ENCODE data around the gene SFMBT2. TPM values are rescaled to one million over a fixed set of nuclear protein-coding genes. Genes with fewer than 3 reads are reported as not detected.

SFMBT2 gene
- total and polyA plus RNA-seq, 2 experiments from 2014 or later: 4.3 to 5.9 TPM

- Histone ChIP-seq H3K36me3 (no peaks in the 10 kb centered on the region), H3K4me1 (ENCODE audit: low read depth) (no peaks in the 10 kb centered on the region), H3K27ac (no peak overlapping the region), H3K27me3 (no peaks in the 10 kb centered on the region), H3K4me3 (no peak overlapping the region), H3K9me3 (ENCODE audit: low read depth) (no peaks in the 10 kb centered on the region)
- DNase-seq (ENCODE audit: low read depth in 1 of 2, low spot score in 1 of 2): no peak
- TF ChIP-seq CTCF (IDR thresholded peaks at IDR 0.05; ENCODE audit: low read depth, low read length): no peak
These were observed 112.3 kb downstream of the SFMBT2 start for GRCh38 chr10:7298495-7298894.

GRCh38 chr10:7297094-7297493, 113.7 kb downstream of the SFMBT2 start:
- H3K27ac ChIP-seq: no peak overlapping the region
- no peaks in the 10 kb centered on the region for H3K4me1 ChIP-seq (ENCODE audit: low read depth)
- H3K9me3 ChIP-seq (ENCODE audit: low read depth): no peaks in the 10 kb centered on the region
- no peak for DNase-seq (ENCODE audit: low read depth in 1 of 2, low spot score in 1 of 2)
- no peaks in the 10 kb centered on the region for H3K36me3 ChIP-seq
- H3K4me3 ChIP-seq: no peak overlapping the region
- TF ChIP-seq CTCF (IDR thresholded peaks at IDR 0.05; ENCODE audit: low read depth, low read length): no peak
- no peaks in the 10 kb centered on the region for H3K27me3 ChIP-seq

- TF ChIP-seq CTCF (IDR thresholded peaks at IDR 0.05; ENCODE audit: low read depth, low read length): no peak
- no peak for DNase-seq (ENCODE audit: low read depth in 1 of 2, low spot score in 1 of 2)
- H3K4me1 ChIP-seq (ENCODE audit: low read depth): no peaks in the 10 kb centered on the region
- H3K27me3 ChIP-seq: no peaks in the 10 kb centered on the region
- no peaks in the 10 kb centered on the region for H3K9me3 ChIP-seq (ENCODE audit: low read depth)
- no peak overlapping the region for H3K27ac ChIP-seq
- H3K36me3 ChIP-seq: no peaks in the 10 kb centered on the region
- H3K4me3 ChIP-seq: no peak overlapping the region
These were observed 114.2 kb downstream of the SFMBT2 start for GRCh38 chr10:7296648-7297047.

- no peak for TF ChIP-seq CTCF (IDR thresholded peaks at IDR 0.05; ENCODE audit: low read depth, low read length)
- Histone ChIP-seq H3K4me1 (ENCODE audit: low read depth) (no peaks in the 10 kb centered on the region), H3K27ac (no peak overlapping the region), H3K36me3 (no peaks in the 10 kb centered on the region), H3K4me3 (no peak overlapping the region), H3K27me3 (no peaks in the 10 kb centered on the region), H3K9me3 (ENCODE audit: low read depth) (no peaks in the 10 kb centered on the region)
- no peak for DNase-seq (ENCODE audit: low read depth in 1 of 2, low spot score in 1 of 2)
These were observed 114.8 kb downstream of the SFMBT2 start for GRCh38 chr10:7296076-7296475.

- no peak for TF ChIP-seq CTCF (IDR thresholded peaks at IDR 0.05; ENCODE audit: low read depth, low read length)
These were observed 117.4 kb downstream of the SFMBT2 start for GRCh38 chr10:7293378-7293920.

More at GRCh38 chr10:7293378-7293920, 117.4 kb downstream of the SFMBT2 start:
- H3K4me1 ChIP-seq (ENCODE audit: low read depth): no peaks in the 10 kb centered on the region
- H3K27me3 ChIP-seq: no peaks in the 10 kb centered on the region
- H3K36me3 ChIP-seq: no peaks in the 10 kb centered on the region
- H3K9me3 ChIP-seq (ENCODE audit: low read depth): no peaks in the 10 kb centered on the region
- no peak overlapping the region for H3K27ac ChIP-seq
- no peak for DNase-seq (ENCODE audit: low read depth in 1 of 2, low spot score in 1 of 2)
- no peak overlapping the region for H3K4me3 ChIP-seq
